ENCODE measurements around the gene CCDC91.
"Not testable (repeated sequence)": the region's sequence is repeated elsewhere in the genome, so short reads cannot be mapped to it uniquely, and the experiment has no call there.

Gene CCDC91

DNA sequence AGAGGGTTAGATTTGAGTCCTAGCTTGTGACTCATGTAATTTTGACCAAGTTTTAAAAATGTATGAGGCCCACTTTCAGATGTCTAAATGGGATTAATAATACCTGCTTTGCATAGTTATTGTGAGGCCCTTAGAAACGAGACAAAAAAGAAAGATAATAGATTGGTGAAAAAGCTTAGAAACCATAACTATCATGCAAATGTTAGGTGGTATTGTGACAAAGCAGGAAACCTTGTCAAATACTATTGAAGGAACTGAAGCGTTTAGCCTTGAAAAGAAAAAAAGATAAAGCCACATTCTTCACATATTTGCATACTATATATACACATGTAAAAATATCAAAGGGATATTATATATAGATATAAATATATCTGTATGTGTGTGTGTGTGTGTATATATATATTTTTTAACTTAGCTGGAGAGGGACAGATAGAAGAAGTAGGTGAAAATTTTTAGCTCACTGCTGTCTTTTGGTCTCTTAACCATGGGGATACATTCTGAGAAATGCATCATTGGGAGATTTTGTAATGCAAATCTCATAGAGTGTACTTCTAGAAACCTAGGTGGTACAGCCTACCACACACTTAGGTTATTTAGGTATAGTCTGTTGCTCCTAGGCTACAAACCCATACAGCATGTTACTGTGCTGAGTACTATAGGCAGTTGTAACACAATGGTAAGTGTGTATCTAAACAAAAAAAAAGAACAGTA, 270.3 kb downstream of the CCDC91 start:
- no peak for DNase-seq (ENCODE audit: low read depth)

DNA sequence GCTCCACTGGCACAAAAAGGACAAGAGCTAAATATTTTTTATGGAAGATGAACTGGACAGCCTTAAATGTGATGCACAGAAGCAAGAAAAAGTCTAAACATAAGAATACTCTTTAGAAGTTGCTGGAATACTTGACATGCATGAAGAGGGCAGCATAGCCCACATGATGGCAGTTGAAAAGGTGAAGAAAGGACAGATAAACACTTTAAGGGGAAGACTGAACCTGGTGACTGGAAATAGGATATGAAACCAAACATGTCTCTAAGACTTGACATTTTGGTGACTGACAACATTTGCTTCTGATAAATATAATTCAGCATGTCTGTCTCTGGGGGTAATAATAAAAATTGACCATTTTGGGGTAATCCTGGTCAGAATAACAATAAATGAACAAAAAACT, 273.1 kb downstream of the CCDC91 start:
- DNase-seq (ENCODE audit: low read depth): no peak

DNA sequence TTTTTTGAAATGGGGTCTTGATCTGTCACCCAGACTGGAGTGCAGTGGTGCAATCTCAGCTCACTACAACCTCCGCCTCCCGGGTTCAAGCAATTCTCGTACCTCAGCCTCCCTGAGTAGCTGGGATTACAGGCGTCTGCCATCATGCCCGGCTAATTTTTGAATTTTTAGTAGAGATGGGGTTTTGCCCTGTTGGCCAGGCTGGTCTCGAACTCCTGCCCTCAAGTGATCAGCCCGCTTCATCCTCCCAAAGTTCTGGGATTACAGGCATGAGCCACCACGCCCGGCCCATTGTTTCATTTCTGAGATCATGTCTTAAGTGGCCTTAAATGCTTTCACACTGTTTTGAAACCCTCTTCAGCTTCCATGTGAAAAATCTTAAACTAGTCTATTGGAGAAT, 281.5 kb downstream of the CCDC91 start:
- not testable (repeated sequence) for DNase-seq (ENCODE audit: low read depth)

DNA sequence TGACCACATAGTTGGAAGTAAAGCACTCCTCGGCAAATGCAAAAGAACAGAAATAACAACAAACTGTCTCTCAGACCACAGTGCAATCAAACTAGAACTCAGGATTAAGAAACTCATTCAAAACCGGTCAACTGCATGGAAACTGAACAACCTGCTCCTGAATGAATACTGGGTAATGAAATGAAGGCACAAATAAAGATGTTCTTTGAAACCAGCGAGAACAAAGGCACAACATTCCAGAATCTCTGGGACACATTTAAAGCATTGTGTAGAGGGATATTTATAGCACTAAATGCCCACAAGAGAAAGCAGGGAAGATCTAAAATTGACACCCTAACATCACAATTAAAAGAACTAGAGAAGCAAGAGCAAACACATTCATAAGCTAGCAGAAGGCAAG, 285.9 kb downstream of the CCDC91 start:
- not testable (repeated sequence) for DNase-seq (ENCODE audit: low read depth)

DNA sequence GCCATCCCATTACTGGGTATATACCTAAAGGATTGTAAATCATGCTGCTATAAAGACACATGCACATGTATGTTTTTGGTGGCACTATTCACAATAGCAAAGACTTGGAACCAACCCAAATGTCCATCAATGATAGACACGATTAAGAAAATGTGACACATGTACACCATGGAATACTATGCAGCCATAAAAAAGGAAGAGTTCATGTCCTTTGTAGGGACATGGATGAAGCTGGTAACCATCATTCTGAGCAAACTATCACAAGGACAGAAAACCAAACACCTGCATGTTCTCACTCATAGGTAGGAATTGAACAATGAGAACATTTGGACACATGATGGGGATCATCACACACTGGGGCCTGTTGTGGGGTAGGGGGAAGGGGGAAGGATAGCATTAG, 288.8 kb downstream of the CCDC91 start:
- DNase-seq (ENCODE audit: low read depth): not testable (repeated sequence)

DNA sequence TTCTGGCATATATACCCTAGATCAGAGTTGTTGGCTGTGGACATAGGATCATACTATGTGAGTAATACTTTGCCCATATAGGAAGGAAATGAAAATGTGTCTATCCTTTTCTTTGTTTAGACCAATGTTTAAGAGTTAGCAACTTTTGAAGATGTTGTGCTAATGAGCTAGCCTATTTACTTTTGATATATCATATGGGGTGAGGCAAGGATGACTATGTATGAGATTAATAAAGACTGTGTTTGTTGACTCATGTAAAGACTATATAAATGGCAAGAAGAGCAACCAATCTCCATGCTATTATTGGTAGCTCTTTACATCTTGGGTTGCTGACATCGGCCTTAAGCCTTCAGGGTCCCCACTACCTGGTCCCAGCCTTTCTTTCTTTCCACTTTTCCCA, 289.4 kb downstream of the CCDC91 start:
- no peak for DNase-seq (ENCODE audit: low read depth)

DNA sequence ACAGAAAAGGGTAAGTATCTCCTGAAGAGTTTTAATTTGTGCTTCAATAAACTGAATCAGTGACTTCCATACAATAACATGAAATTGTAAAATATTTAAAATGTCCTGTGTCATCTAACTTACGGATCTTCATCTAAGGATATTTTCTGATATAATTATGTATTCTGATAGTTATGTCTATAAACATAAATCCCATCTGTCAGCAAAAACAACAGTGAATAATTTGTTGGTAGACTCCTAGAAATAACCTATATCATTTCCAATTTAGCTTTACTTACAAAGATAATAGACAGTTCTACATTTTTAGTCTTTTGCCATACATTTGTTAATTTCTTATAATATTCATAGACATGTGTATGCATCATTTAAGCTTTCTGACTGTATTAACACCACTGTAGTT, 293.9 kb downstream of the CCDC91 start:
- DNase-seq (ENCODE audit: low read depth): no peak

DNA sequence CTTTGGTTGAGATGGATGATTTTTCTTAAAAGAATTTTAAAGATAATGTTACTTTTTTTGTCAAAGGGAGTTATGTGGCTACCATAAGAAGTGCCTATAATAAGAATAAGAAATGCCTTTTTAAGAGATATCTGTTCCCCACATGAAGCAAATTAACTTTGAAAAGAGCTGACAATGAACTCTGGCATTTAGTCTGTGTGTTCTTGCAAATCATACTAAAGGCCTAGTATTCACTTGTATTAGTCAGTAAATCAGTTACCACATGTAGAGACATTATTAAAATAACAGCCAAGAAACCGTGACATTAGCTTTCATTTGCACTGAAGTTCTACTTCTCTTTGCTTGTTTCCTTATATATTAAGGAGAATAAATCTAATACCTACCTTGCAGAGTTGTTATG, 296.3 kb downstream of the CCDC91 start:
- DNase-seq (ENCODE audit: low read depth): no peak

DNA sequence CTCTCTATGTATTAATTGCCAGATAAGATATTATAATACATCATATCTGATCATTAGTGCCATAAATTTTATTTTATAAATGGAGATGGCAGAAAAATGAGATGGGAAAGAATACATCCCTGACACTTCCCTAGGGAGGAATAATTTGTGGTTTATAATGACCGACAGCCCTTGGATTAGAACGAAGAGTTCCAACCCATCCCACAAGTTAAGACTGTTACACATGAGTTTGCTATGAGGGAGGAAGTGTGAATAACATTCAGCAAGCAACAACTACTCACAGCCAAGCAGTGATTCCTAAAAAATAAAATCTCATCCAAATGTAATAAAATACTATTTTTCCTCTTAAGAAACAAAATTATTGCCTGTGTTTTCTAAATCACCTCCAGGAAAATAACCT, 299.0 kb downstream of the CCDC91 start:
- DNase-seq (ENCODE audit: low read depth): peak; percentile 25

DNA sequence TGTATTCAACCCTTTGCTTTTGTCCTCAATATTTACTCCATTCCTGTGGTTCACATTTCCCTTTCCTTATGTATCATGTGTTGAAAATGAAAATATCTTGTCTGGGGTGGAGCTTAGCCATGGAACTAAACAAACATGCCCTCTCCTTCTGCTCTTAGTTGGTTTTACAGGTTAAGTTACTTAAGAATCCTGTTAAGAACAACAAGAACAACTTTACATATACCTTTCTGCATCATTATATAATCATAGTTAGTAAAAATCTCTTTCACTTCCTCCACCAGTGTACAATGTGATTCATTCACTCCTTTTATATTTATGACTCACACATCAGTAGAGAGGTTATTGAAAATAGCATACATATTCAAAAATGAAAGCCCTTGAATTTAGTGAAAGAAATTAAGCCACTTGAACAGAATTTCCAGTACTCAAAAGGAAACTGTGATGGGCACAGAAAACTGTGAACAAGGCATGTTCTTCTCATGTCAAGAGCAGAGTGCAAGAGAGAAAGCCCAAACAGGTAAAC, 307.7 kb downstream of the CCDC91 start:
- DNase-seq (ENCODE audit: low read depth): no peak

DNA sequence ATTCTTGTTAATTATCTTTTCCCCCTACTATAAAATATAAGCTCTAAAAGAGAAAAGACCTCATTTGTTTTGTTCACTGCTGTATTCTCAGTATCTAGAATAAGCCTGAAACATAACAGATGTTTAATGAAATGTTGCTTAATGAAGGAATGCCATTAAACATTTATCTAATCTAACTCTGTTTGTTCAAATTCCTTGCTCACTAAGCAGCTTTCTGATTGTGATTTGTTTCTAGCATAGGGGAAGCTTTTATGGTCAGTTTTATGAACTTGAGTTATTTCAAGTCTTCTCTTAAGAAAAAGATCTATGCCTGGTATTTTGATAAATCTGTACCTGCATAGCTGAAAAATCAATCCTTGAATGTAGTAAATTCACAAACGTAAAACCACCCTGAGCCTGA, 308.6 kb downstream of the CCDC91 start:
- no peak for DNase-seq (ENCODE audit: low read depth)

DNA sequence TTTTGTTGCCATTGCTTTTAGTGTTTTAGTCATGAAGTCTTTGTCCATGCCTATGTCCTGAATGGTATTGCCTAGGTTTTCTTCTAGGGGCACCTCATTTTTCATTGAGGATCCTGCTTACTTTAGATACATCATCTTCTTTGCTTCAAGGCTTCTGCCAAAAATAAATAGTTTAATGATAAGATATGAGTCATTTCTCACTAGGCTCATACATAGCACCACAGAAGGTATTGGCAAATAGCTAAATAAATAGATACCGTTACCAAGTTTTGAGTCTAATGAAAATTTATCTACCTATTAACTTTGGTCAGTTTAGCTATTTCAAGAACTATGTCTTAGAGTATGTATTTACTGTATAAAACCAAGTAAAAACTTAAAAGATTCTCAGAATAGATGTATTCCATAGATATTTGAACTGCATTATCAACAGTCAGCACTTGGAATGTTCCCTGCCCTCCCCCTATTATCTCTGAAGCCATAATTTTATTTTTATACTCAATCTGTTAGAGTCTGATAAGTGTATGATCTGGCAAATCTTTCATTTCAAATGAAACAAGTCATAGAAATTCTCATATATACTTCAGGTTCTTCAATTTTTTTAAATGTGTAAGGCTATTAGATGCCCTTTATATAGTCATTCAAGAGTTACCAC, 310.2 kb downstream of the CCDC91 start:
- no peak for DNase-seq (ENCODE audit: low read depth)

DNA sequence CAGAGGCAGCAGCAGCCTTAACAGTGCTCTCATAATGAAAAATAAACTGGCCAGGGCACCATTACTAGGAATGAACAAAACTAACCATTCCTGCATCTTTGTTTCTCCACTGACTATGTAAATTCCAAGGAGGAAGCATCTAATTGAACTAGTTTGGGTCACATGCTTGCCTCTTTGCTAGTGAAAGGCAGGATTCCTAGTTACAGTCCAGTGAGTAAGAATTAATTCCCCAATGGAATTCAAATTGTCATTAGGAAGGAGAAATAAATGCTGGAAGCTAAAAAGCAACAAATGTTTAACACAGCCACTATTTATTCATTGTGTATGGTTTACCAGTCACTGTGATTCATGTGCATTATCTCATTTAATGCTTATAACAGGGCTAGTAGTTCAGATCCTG, 316.0 kb downstream of the CCDC91 start:
- no peak for DNase-seq (ENCODE audit: low read depth)

DNA sequence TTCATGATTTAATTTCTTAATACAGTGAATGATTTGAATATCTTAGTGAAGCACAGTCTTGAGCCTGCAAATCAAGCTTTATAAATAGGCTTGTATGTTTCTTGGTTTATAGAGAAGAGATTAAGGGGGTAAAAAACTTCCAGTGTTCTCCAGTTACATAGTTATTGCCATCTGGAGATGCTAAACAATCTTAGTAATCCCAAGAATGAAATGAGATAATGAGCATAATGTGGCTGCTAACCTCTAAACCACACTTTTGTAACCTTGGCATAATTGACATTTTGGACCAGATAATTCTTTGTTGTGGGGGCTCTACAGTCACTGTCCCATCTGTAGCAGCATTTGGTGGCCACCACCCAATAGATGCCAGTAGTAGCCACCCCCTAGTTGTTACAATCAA, 316.8 kb downstream of the CCDC91 start:
- DNase-seq (ENCODE audit: low read depth): peak; percentile 66

DNA sequence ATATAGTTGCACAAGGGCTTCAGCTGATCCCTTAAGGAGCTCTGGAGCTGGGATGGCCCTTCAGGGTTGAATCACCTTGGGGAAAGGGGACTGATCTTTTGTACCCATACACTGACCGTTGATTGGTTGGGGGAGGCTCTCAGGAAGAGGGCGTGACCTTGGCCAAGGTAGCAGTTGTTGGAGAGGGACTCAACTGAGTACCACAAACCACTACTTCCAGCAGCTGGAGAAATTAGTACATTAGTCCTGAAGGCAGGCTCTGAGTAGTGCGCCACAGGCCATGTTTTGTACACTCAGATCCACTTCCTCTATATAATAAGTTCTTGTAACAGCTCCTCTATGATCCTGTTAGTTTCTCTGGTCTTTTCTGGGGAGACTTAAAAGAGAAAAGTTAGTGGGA, 317.6 kb downstream of the CCDC91 start:
- DNase-seq (ENCODE audit: low read depth): no peak

DNA sequence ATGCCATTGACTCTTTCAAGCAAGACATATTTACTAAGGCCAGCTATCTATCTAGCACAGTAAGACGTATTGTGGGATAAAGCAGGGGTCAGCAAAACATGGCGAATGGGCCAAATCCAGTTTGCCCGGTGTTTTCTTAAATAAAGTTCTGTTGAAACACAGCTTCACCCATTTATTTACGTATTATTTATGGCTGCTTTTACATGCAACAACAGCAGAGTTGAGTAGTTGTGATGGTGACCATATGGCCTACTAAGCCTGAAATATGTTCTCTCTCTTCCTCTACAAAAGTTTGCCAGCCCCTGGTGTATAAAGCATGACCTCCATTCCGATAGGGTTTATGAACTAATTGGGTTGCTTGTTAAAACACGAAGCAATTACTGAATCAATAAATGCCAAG, 322.1 kb downstream of the CCDC91 start:
- DNase-seq (ENCODE audit: low read depth): no peak

DNA sequence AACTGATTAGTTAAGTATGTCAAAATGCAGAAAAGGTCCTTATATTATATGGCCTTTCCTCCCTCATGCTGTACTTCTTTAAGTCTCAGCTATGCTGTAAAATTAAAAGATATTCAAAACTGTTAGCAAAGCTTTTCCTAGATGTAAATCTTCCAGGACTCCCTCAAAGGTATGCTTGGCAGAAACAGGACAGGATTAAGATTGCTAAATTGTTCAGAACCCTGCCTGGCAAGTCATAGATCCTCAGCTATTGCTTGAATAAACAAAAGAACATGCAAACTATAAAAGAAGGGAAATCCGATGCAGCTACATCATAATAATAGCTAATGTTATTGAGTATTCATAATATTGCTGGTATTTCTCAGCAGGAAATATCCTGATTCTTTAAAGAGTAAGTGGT, 322.6 kb downstream of the CCDC91 start:
- no peak for DNase-seq (ENCODE audit: low read depth)

DNA sequence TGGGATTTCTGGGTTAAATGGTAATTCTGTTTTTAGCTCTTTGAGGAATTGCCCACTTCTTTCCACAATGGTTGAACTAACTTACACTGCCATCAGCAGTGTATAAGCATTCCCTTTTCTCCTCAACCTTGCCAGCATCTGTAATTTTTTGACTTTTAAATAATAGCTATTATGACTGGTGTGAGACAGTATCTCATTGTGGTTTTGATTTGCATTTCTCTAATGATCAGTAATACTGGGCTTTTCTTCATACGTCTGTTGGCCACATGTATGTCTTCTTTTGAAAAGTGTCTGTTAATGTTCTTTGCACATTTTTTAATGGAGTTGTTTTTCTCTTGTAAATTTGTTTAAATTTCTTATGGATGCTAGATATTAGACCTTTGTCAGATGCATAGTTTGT, 323.7 kb downstream of the CCDC91 start:
- no peak for DNase-seq (ENCODE audit: low read depth)

DNA sequence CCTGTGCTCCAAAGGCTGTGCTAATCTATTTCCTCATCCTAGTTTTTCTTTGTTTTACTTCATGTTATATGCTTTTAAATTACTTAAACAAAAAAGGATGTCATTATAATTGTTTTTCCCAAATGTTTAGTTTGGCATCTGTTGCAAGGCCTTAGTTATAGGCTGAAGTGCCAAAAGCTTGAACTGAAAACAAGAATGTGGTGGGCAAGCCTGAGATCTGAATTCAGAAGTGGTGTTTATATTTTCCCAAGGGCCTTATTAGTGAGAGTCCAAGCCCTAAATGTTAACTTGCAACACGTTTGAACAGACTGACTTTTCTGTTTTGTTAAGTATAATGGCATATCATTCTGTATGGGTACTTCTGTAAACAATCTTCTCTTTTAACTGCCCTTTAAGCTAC, 326.8 kb downstream of the CCDC91 start:
- no peak for DNase-seq (ENCODE audit: low read depth)

DNA sequence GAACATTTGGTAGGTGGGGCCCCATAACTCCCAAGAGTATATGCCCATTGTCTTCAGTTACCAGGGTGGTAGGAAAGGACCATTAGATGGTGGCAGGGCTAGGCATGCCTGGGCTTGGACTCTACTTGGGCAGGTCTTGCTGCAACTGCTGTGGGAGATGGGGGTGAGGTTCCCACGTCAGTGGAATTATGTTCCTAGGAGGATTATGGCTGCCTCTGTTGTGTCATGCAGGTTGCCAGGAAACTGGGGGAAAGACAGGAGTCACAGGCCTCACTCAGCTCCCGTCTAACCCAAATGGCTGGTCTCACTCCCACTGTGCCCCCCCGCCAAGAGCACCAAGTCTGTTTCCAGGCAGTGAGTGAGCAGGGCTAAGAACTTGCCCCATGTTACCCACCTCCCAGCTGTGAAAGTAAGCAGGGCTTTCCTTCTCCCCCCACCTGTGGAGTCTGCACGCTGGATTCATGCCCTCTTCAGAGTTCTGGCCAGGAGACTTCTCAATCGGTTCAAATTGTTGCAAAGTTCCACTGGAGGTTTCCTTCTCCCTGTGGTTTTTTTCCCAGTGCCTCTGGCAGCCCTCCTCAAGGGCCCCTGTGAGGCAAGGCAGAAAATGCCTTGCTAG, 337.5 kb downstream of the CCDC91 start:
- DNase-seq (ENCODE audit: low read depth): no peak

DNA sequence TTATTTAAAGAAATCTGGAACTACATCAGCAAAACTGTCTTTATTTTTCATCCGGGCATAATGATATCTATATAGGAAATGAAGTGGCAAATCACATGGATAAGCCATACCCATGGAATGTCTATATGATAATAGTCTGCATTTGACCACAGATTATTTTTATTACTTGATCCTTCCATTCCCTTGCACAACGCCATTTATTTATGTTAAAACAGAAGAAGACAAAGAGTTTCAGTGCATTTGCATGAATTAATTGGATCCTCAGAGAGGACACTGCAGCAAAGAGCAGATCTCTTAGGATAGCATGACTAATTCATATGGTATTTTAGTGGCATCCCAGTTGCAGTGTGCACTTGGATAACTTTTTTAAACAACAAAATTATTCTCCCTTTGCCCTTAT, 345.0 kb downstream of the CCDC91 start:
- peak; percentile 27 for DNase-seq (ENCODE audit: low read depth)

DNA sequence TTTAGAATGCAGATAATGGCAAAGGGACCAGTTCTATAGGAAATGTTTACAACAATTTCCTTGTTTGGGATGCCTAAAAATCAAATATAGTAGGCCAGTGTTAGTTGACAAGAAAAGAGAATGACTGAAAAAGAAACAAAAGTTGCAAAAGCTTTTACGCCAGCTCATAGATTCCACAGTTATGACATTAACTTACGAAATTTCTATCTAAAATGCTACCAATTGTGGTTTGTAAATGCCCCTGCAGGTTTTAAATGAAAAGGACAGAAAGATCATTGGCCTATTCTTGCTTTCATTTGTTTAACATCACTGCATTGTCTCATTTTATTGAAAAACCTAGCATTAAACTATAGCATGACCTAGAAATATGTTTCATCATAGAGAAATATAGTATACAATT, 345.8 kb downstream of the CCDC91 start:
- peak; percentile 46 for DNase-seq (ENCODE audit: low read depth)

DNA sequence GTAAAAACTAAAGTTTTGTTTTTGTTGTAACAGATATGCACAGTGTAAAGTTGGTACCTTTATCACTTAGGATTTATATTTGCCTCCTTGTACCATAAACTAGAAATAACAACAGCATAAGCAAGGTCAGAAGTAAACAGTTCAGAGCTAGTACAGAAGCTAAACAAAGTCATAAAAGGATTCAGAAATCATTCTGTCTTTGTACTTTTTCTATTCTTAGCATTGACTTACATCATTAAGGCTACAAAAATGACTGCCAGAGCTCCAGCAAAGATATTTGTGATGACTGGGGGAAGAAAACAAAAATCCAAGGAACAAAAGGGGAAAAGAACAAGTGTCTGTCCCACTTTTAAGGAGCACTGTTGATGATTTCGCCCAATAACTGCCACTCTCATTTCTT, 347.2 kb downstream of the CCDC91 start:
- DNase-seq (ENCODE audit: low read depth): no peak
